Stimulated activated CD8-positive, alpha-beta memory T cell treated with anti-CD3 and anti-CD28 coated beads, Interleukin-15, amount 100 ng/mL, for 24 hours (primary cell): ENCODE data around the gene THSD4.
"Not testable (repeated sequence)": the region's sequence is repeated elsewhere in the genome, so short reads cannot be mapped to it uniquely, and the experiment has no call there.

ENCODE experiments used
- DNase-seq: peaks from one replicate; pipeline ENCODE4 v3.0.0-alpha.2; 2020; ENCODE audit warnings: low read depth

Gene THSD4

GRCh38 chr15:71386448-71387236, 271.4 kb downstream of the THSD4 start:
- DNase-seq: no peak

GRCh38 chr15:71387810-71388209, 272.5 kb downstream of the THSD4 start:
- DNase-seq: no peak

DNA sequence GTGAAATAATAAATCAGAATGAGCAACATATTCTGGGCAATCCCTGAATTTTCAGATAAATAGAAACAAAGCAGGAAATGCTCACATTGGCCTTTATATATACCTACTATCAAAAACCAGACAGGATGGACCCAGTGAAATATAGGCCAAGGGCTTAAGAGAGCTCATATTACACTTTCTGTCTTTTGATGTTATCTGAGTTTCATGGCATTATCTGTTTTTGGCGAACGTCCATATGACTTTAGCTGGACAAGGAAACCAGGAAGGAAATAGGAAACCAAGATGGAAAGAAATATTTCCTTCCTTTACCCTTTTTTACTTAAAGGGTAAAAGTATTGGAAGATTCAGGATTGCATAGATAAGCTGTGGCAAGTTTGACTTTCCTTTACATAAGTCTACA, 274.8 kb downstream of the THSD4 start:
- DNase-seq: no peak

DNA sequence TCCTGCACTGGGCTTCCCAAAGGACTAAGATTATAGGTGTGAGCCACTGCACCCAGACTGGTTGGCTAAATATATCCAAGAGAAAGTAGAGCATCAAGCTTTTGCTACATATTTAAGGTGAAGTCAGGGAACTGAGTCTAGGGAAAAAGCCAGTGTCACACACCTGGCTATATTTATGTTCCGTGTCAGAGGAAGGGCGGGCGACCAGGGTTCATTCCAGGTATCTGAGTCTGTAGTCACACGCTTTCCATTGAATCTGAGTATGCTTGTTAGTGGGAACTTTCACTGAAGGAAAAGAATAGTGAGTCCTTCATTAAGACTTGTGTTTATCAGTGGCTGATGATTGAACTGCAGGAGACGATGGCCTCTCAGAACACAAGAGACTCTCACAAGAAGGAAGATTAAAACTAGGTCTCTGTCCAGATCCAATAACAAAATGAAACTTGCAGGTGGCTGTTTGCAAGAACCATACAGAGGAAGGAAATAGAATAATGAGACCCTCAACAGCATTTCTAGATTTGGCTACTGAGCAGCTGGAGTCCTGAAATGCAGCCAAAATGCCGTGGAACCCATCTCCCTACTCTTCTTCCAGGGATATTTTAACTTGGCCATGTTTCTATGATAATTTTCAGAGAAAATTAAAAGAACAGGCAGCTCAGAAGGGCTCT, 276.3 kb downstream of the THSD4 start:
- no peak for DNase-seq

DNA sequence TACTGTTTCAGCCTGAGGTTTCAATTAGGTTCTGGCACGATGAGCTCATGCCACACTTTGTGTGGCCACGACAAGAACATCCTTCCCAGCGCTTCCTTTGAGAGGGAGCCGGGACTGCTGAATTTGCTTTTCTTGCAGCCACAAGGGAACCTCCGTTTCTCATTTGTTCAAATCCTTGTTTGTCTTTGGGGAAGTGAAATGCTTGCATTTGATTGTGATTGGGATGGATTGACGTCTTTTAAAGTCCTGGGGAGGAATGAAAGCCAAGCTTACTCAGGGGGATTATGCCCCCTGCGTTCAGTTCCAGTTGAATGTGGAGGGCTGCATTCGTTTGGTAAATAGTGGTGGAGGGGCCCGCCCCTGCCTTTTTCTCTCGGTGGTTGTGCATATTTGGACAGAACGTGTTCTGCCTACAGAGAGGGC, 277.6 kb downstream of the THSD4 start:
- no peak for DNase-seq

- DNase-seq: no peak
Measured at GRCh38 chr15:71393383-71393782, 278.1 kb downstream of the THSD4 start.

GRCh38 chr15:71396536-71397125, 281.4 kb downstream of the THSD4 start:
- no peak for DNase-seq

GRCh38 chr15:71397377-71397776, 282.1 kb downstream of the THSD4 start:
- DNase-seq: no peak

- no peak for DNase-seq
Measured at GRCh38 chr15:71400294-71400693, 285.0 kb downstream of the THSD4 start.

- not testable (repeated sequence) for DNase-seq
Measured at GRCh38 chr15:71401728-71402127, 286.5 kb downstream of the THSD4 start.

DNA sequence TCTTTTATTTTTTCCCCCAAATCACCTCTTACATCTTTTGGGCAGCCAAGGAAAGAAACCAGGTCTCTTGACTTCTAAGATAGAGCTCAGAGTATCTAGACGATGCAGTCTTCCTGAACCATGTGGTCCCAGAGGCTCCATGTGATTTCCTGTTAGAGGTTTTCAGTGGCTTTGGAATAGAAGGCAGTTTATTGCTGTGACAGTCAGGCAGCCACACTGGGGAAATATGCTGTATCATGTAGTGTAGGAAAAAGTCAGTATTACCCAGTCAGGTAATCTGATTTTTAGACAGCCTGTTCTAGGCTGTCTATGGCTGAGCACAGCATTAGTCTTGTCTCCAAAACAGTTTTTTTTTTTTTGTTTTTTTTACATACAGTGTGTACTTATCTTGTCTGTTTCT, 294.3 kb downstream of the THSD4 start:
- DNase-seq: no peak

- DNase-seq: no peak
Measured at GRCh38 chr15:71410347-71410746, 295.1 kb downstream of the THSD4 start.

DNA sequence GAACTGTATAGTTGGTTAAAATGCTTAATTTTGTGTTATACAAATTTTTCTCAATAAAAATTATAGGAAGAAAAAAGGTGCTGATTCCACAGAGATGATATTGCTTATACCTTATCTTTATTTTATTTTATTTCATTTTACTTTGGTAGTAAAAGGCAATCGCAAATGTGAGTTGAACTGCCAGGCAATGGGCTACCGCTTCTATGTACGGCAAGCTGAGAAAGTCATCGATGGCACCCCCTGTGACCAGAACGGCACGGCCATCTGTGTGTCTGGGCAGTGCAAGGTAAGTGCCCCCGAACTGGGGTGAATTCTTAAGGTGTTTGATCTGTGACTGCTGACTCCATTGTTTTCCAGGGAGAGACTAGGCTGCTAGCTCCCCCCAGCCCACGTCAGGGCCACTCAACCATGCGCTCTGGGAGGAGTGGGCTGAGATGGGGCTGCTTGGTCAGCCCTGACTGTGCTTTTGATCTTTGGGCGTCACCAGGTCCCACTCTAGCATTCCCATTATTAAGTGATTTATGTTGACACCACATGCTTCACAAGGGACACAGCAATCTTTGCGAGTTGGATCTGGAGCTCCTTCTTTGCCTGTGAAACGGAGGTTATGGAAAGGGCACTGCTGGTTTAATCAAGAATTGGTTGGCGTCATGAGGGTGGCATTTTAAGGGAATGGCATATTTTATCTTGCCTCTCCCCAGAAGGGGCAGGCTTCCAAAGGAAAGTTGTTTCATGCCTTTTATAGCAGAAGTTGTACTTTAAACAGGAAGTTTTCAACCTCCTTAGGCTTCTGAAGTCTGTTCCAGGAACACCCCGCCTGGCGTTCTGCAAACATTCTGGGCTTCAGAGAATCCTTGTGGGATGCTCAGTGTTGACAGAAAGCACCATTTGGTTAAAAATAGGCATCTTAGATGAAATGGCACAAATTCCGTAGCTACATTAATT, 296.5 kb downstream of the THSD4 start:
- DNase-seq: no peak

DNA sequence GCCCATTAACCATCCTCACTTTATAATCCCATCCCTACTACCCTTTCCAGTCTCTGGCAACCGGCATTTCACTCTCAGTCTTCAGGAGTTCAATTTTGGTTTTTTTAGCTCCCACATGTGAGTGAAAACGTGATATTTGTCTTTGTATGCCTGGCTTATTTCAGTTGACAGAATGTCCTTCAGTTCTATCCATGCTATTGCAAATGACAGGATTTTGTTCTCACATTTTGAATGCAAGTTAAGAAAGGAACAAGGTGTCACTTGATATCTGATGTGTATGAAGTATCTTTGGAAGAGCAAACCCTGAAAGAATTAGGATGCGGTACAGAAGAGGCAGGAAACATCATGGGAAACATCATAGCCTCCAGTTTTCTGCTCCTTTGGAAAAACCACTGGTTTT, 298.1 kb downstream of the THSD4 start:
- no peak for DNase-seq

DNA sequence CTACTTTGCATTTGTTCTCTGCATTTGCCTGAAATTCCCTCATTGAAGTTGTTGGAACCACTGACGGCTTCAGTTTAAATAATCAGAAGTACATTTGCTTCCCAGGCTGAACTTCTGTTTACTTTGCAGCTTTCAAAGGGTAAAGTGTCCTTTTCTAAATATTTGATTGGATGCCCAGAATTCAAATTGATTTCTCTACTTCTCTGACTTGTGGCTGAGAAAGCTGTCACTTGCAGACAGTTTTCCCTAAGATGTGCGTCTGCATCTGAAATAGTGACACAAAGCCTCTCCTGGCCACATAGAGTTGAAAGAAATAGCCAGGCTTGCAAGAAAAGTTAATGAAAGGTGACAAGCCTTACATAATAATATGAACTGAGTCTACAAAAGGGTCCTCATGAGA, 299.6 kb downstream of the THSD4 start:
- no peak for DNase-seq

GRCh38 chr15:71422530-71423259, 307.4 kb downstream of the THSD4 start:
- DNase-seq: no peak

DNA sequence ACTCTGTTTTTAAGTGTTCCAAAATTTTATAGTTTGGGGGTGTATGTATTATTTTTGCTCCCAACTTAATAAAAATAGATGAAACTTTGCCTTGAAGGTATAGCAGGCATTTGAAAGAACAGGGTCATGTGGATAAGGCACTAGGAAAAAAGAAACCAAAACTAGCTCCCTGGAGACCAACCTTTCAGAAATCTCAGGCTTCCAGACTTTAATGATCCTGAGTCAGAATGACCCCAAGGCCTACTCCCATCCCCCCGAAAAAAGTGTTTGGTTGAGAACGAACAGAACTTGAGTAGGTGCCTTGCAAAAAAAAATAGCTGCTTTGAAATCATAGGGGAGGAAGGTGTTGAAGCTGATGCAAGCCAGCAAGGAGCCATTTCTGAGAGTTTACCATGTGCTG, 309.5 kb downstream of the THSD4 start:
- DNase-seq: no peak

- no peak for DNase-seq
Measured at GRCh38 chr15:71425388-71425787, 310.1 kb downstream of the THSD4 start.

DNA sequence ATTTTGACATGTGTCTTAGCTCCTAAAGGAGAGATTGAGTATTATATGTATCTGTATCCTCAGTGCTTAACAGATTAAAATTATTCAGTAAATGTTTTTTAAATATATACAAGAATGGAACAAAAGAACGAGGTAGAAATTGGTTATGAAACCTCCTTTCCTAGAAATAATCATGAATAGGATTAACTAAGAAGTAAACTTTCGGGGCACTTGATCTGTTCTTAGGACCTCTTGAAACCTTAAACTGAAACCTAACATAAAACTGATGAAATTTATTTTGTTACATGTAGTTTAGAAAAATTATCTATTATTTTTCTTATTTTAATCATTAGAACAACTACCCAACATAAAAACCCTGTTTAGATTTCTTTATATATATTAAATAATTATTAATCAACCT, 311.5 kb downstream of the THSD4 start:
- no peak for DNase-seq

DNA sequence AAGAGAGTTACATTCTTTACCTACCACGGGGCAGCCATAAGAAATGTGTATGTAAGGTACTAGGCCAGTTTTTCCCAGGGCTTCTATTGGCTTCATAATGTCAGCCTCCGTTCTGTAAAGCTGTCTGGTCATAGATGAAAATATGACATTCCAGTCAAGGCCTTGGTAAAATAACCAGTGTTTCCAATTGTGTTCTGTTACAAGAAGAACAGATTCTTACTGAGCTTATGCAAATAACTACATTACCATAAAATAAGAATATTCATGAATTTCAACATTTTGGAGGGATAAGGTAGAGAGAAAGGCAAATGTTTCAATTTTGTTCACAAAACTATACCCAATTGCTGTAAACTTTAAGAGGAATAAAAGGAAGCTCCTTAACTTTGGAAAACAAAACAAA, 315.5 kb downstream of the THSD4 start:
- no peak for DNase-seq
